ENCODE measurements around the gene LOX. TPM values are rescaled to one million over a fixed set of nuclear protein-coding genes. Genes with fewer than 3 reads are reported as not detected.
A peak's percentile ranks its signal among the peaks of the same experiment; 100 is the strongest.

LOX gene
- total and polyA plus RNA-seq, 9 of the 15 experiments (the other 6 are each of a cell fraction or from before 2014, with no cell fraction given): 0.06 to 0.09 TPM; not detected in 7

GRCh38 chr5:122089096-122090013, 11.3 kb upstream of the LOX start (continued):
- TF ChIP-seq UBTF (IDR thresholded peaks at IDR 0.05; ENCODE audit: borderline replicate concordance in 1 of 2, low read depth in 2 of 2, low read length in 2 of 2): no peak
- TF ChIP-seq GABPB2 (CRISPR knock-in tag; conservative IDR thresholded peaks at IDR 0.05): no peak
- TF ChIP-seq NFIC (IDR thresholded peaks at IDR 0.05): peak; percentile 60
- no peak for TF ChIP-seq SRSF3 (IDR thresholded peaks at IDR 0.05; ENCODE audit: insufficient read depth, low read length)
- TF ChIP-seq NFE2L1 (tag; IDR thresholded peaks at IDR 0.05; ENCODE audit: borderline replicate concordance, low read depth): no peak
- TF ChIP-seq ZKSCAN3 (CRISPR knock-in tag; IDR thresholded peaks at IDR 0.05): no peak
- no peak for TF ChIP-seq SMAD1 (IDR thresholded peaks at IDR 0.05; ENCODE audit: low read depth, low read length, partially characterized antibody)
- TF ChIP-seq ZNF696 (CRISPR knock-in tag; conservative IDR thresholded peaks at IDR 0.05): no peak
- TF ChIP-seq BCL6 (CRISPR knock-in tag; IDR thresholded peaks at IDR 0.05): no peak
- TF ChIP-seq SREBF1 (IDR thresholded peaks at IDR 0.05; ENCODE audit: borderline replicate concordance, low read depth, low read length): no peak
- 0 out of 2 replicates have a peak, but pooled peaks have one; percentile 42 for TF ChIP-seq GATAD2A (IDR thresholded peaks at IDR 0.05)
- TF ChIP-seq RFX1 (IDR thresholded peaks at IDR 0.05): no peak
- TF ChIP-seq MCM5 (IDR thresholded peaks at IDR 0.05; ENCODE audit: low read depth): no peak
- TF ChIP-seq ZNF584 (CRISPR knock-in tag; IDR thresholded peaks at IDR 0.05; ENCODE audit: low read depth): peak; percentile 41; the same call in 1 of the 2 replicates
- TF ChIP-seq HDAC2 (IDR thresholded peaks at IDR 0.05): no peak
- no peak for TF ChIP-seq SNAPC5 (CRISPR knock-in tag; IDR thresholded peaks at IDR 0.05)
- TF ChIP-seq MEF2A (IDR thresholded peaks at IDR 0.05; ENCODE audit: control insufficient read depth, low read depth, low read length): peak; percentile 64; the same call in 1 of the 2 replicates
- peak; percentile 33; the same call in 1 of the 2 replicates for TF ChIP-seq CBX5 (IDR thresholded peaks at IDR 0.05; ENCODE audit: borderline replicate concordance, low read depth)
- TF ChIP-seq POLR2H (tag; IDR thresholded peaks at IDR 0.05; ENCODE audit: low read depth): no peak
- 0 out of 2 replicates have a peak, but pooled peaks have one; percentile 22 for TF ChIP-seq CREM (IDR thresholded peaks at IDR 0.05; ENCODE audit: low read depth)
- TF ChIP-seq, protein P1, sequence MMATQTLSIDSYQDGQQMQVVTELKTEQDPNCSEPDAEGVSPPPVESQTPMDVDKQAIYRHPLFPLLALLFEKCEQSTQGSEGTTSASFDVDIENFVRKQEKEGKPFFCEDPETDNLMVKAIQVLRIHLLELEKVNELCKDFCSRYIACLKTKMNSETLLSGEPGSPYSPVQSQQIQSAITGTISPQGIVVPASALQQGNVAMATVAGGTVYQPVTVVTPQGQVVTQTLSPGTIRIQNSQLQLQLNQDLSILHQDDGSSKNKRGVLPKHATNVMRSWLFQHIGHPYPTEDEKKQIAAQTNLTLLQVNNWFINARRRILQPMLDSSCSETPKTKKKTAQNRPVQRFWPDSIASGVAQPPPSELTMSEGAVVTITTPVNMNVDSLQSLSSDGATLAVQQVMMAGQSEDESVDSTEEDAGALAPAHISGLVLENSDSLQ (IDR thresholded peaks at IDR 0.05): no peak
- TF ChIP-seq FOS (IDR thresholded peaks at IDR 0.05; ENCODE audit: extremely low read depth, insufficient read length): no peak
- no peak for TF ChIP-seq ZNF583 (CRISPR knock-in tag; IDR thresholded peaks at IDR 0.05)
- TF ChIP-seq CC2D1A (IDR thresholded peaks at IDR 0.05): peak; percentile 41; the same call in 1 of the 2 replicates

All from K562 (cell line).